BLaER1 treated with 17β-estradiol and CSF1 and Interleukin-3, amounts not matched to agents 10 nM and 100 nM (cell line): ENCODE measurements around the gene BRD3OS.

ENCODE experiments used
- H3K27ac ChIP-seq, 11 experiments: shearing (Covaris generic); formaldehyde crosslinking; 2 replicates each; pipeline ENCODE4 v1.8.1; 2022
- H3K27me3 ChIP-seq, 11 experiments: shearing (Covaris generic); formaldehyde crosslinking; 2 replicates each; pipeline ENCODE4 v1.8.1; 2022
- H3K36me3 ChIP-seq, 11 experiments: shearing (Covaris generic); formaldehyde crosslinking; 2 replicates each; pipeline ENCODE4 v1.8.1; 2022
- H3K4me1 ChIP-seq, 10 experiments: shearing (Covaris generic); formaldehyde crosslinking; 2 replicates each; pipeline ENCODE4 v1.8.1; 2022
- H3K4me2 ChIP-seq, 11 experiments: shearing (Covaris generic); formaldehyde crosslinking; 2 replicates each; pipeline ENCODE4 v1.8.1; 2022
- H3K4me3 ChIP-seq, 10 experiments: shearing (Covaris generic); formaldehyde crosslinking; 2 replicates each; pipeline ENCODE4 v1.8.1; 2022
- H3K9ac ChIP-seq, 11 experiments: shearing (Covaris generic); formaldehyde crosslinking; 2 replicates each; pipeline ENCODE4 v1.8.1; 2022
- H3K9me3 ChIP-seq, 11 experiments: shearing (Covaris generic); formaldehyde crosslinking; replicated peaks in 1 of 11; 2 replicates each; pipeline ENCODE4 v1.8.1; 2022
- H4K20me1 ChIP-seq, 11 experiments: shearing (Covaris generic); formaldehyde crosslinking; 2 replicates each; pipeline ENCODE4 v1.8.1; 2022
- Cebpa-rat ChIP-seq, 11 experiments: shearing (Covaris generic); IDR thresholded peaks; 2 replicates each; pipeline ENCODE4 v1.8.1; 2022

BRD3OS gene

GRCh38 chr9:134033516-134034214, 8.4 kb downstream of the BRD3OS start:
- H3K36me3 ChIP-seq: peaks cover 89 to 100% (median 94%) of the 10 kb centered on the region in 11 experiments
- H3K4me1 ChIP-seq: peaks cover 0 to 9% (median 0%) of the 10 kb centered on the region in 10 experiments; a peak in 4 of 20 replicates
- H3K27ac ChIP-seq: no peak overlapping the region
- no peak for TF ChIP-seq Cebpa-rat (IDR thresholded peaks at IDR 0.05)
- no peak overlapping the region for H3K4me3 ChIP-seq
- H3K9ac ChIP-seq: no peak overlapping the region
- peaks cover 0 to 10% (median 0%) of the 10 kb centered on the region in 11 experiments; a peak in 1 of 22 replicates for H3K9me3 ChIP-seq
- peaks cover 0 to 71% (median 33%) of the 10 kb centered on the region in 11 experiments; a peak in 16 of 22 replicates for H4K20me1 ChIP-seq
- no peaks in the 10 kb centered on the region for H3K27me3 ChIP-seq
- H3K4me2 ChIP-seq: no peak overlapping the region

GRCh38 chr9:134034215-134035040, 9.1 kb downstream of the BRD3OS start:
- Histone ChIP-seq H3K4me1 (peaks cover 0 to 2% (median 0%) of the 10 kb centered on the region in 10 experiments; a peak in 3 of 20 replicates), H3K27ac (no peak overlapping the region), H3K9ac (no peak overlapping the region), H3K4me3 (no peak overlapping the region), H3K36me3 (peaks cover 89 to 100% (median 96%) of the 10 kb centered on the region in 11 experiments), H3K4me2 (no peak overlapping the region), H3K9me3 (peaks cover 0 to 10% (median 0%) of the 10 kb centered on the region in 11 experiments; a peak in 1 of 22 replicates), H3K27me3 (no peaks in the 10 kb centered on the region), H4K20me1 (peaks cover 0 to 71% (median 26%) of the 10 kb centered on the region in 11 experiments; a peak in 15 of 22 replicates)
- TF ChIP-seq Cebpa-rat (IDR thresholded peaks at IDR 0.05): no peak

- Histone ChIP-seq H3K4me1 (no peaks in the 10 kb centered on the region), H3K4me2 (no peak overlapping the region), H3K27ac (no peak overlapping the region), H4K20me1 (peaks cover 0 to 71% (median 23%) of the 10 kb centered on the region in 11 experiments; a peak in 15 of 22 replicates), H3K27me3 (no peaks in the 10 kb centered on the region), H3K9ac (no peak overlapping the region), H3K4me3 (no peak overlapping the region), H3K36me3 (peaks cover 92 to 100% (median 99%) of the 10 kb centered on the region in 11 experiments), H3K9me3 (peaks cover 0 to 10% (median 0%) of the 10 kb centered on the region in 11 experiments; a peak in 1 of 22 replicates)
- no peak for TF ChIP-seq Cebpa-rat (IDR thresholded peaks at IDR 0.05)
These were observed 10.1 kb downstream of the BRD3OS start for GRCh38 chr9:134035041-134036039.

- no peak overlapping the region for H3K9ac ChIP-seq
- no peak for TF ChIP-seq Cebpa-rat (IDR thresholded peaks at IDR 0.05)
- H3K4me1 ChIP-seq: no peaks in the 10 kb centered on the region
- H3K36me3 ChIP-seq: peaks cover 92 to 100% (median 99%) of the 10 kb centered on the region in 11 experiments
- no peaks in the 10 kb centered on the region for H3K27me3 ChIP-seq
- no peak overlapping the region for H3K4me2 ChIP-seq
- H3K27ac ChIP-seq: no peak overlapping the region
- no peak overlapping the region for H3K4me3 ChIP-seq
- peaks cover 0 to 71% (median 20%) of the 10 kb centered on the region in 11 experiments; a peak in 16 of 22 replicates for H4K20me1 ChIP-seq
- peaks cover 0 to 10% (median 0%) of the 10 kb centered on the region in 11 experiments; a peak in 1 of 22 replicates for H3K9me3 ChIP-seq
These were observed 10.8 kb downstream of the BRD3OS start for GRCh38 chr9:134036130-134036529.

- Histone ChIP-seq H3K27me3 (no peaks in the 10 kb centered on the region), H3K4me3 (no peak overlapping the region), H3K4me1 (0 out of 20 replicates have a peak, but pooled peaks cover 0 to 4% (median 0%) of the 10 kb centered on the region in 10 experiments), H3K4me2 (no peak overlapping the region), H3K36me3 (peaks cover 87 to 98% (median 95%) of the 10 kb centered on the region in 11 experiments), H3K27ac (no peak overlapping the region), H3K9ac (no peak overlapping the region), H3K9me3 (peaks cover 0 to 10% (median 0%) of the 10 kb centered on the region in 11 experiments; a peak in 1 of 22 replicates), H4K20me1 (peaks cover 0 to 72% (median 14%) of the 10 kb centered on the region in 11 experiments; a peak in 16 of 22 replicates)
- no peak for TF ChIP-seq Cebpa-rat (IDR thresholded peaks at IDR 0.05)
These were observed 12.4 kb downstream of the BRD3OS start for GRCh38 chr9:134037641-134038040.

- no peak overlapping the region for H3K9ac ChIP-seq
- 0 out of 20 replicates have a peak, but pooled peaks cover 0 to 4% (median 0%) of the 10 kb centered on the region in 10 experiments for H3K4me1 ChIP-seq
- no peak overlapping the region for H3K27ac ChIP-seq
- peaks cover 6 to 72% (median 30%) of the 10 kb centered on the region in 11 experiments; a peak in 18 of 22 replicates for H4K20me1 ChIP-seq
- H3K27me3 ChIP-seq: no peaks in the 10 kb centered on the region
- peaks cover 87 to 98% (median 95%) of the 10 kb centered on the region in 11 experiments for H3K36me3 ChIP-seq
- H3K4me3 ChIP-seq: no peak overlapping the region
- H3K9me3 ChIP-seq: peaks cover 0 to 10% (median 0%) of the 10 kb centered on the region in 11 experiments; a peak in 1 of 22 replicates
- no peak overlapping the region for H3K4me2 ChIP-seq
- TF ChIP-seq Cebpa-rat (IDR thresholded peaks at IDR 0.05): no peak
These were observed 14.3 kb downstream of the BRD3OS start for GRCh38 chr9:134039386-134040175.

GRCh38 chr9:134040176-134040565, 14.9 kb downstream of the BRD3OS start:
- no peak overlapping the region for H3K4me2 ChIP-seq
- no peak overlapping the region for H3K27ac ChIP-seq
- 0 out of 20 replicates have a peak, but pooled peaks cover 0 to 4% (median 0%) of the 10 kb centered on the region in 10 experiments for H3K4me1 ChIP-seq
- H3K36me3 ChIP-seq: peaks cover 87 to 98% (median 95%) of the 10 kb centered on the region in 11 experiments
- TF ChIP-seq Cebpa-rat (IDR thresholded peaks at IDR 0.05): no peak
- no peak overlapping the region for H3K9ac ChIP-seq
- H3K9me3 ChIP-seq: peaks cover 0 to 10% (median 0%) of the 10 kb centered on the region in 11 experiments; a peak in 1 of 22 replicates
- H3K27me3 ChIP-seq: no peaks in the 10 kb centered on the region
- H3K4me3 ChIP-seq: no peak overlapping the region
- H4K20me1 ChIP-seq: peaks cover 6 to 72% (median 30%) of the 10 kb centered on the region in 11 experiments; a peak in 18 of 22 replicates
